Parathyroid adenoma (tissue), 2 donors: ENCODE measurements around the gene COPG2.

Source experiments
- H2AFZ ChIP-seq: fragments of 300-600 bp; sonication (generic); one replicate; pipeline ENCODE4 v1.7.0; 2017; ENCODE audit warnings: antibody characterized with exemption, mild to moderate bottlenecking
- H3K27ac ChIP-seq: fragments of 300-600 bp; sonication (generic); one replicate; pipeline ENCODE4 v1.7.0; 2017
- H3K27me3 ChIP-seq: fragments of 300-600 bp; sonication (generic); one replicate; pipeline ENCODE4 v1.7.0; 2017; ENCODE audit warnings: low read length; ENCODE audit not compliant: control insufficient read depth, insufficient read depth
- H3K36me3 ChIP-seq: fragments of 300-600 bp; sonication (generic); one replicate; pipeline ENCODE4 v1.7.0; 2017; ENCODE audit warnings: low read length; ENCODE audit not compliant: control insufficient read depth, insufficient read depth
- H3K4me1 ChIP-seq: fragments of 300-600 bp; sonication (generic); one replicate; pipeline ENCODE4 v1.7.0; 2017; ENCODE audit warnings: control low read depth
- H3K4me2 ChIP-seq: fragments of 300-600 bp; sonication (generic); one replicate; pipeline ENCODE4 v1.7.0; 2017; ENCODE audit warnings: low read length
- H3K4me3 ChIP-seq: fragments of 300-600 bp; sonication (generic); one replicate; pipeline ENCODE4 v1.7.0; 2017; ENCODE audit warnings: low read depth, low read length
- H3K79me2 ChIP-seq: fragments of 300-600 bp; sonication (generic); one replicate; pipeline ENCODE4 v1.7.0; 2017; ENCODE audit warnings: control low read depth
- H3K9ac ChIP-seq: fragments of 300-600 bp; sonication (generic); one replicate; pipeline ENCODE4 v1.7.0; 2017; ENCODE audit warnings: mild to moderate bottlenecking
- H3K9me3 ChIP-seq: fragments of 300-600 bp; sonication (generic); one replicate; pipeline ENCODE4 v1.7.0; 2017; ENCODE audit warnings: low read length; ENCODE audit not compliant: control insufficient read depth
- CTCF ChIP-seq: fragments of 300-600 bp; sonication (generic); IDR thresholded peaks from one replicate; pipeline ENCODE4 v1.7.0; 2017; ENCODE audit warnings: antibody characterized with exemption, mild to moderate bottlenecking
- donor health status: primary hyperparathyroidism.

The COPG2 gene

GRCh38 chr7:130641497-130641896 lies 27.1 kb downstream of the COPG2 start:
- Histone ChIP-seq H3K79me2 (no peaks in the 10 kb centered on the region), H3K27ac (no peak overlapping the region), H3K9ac (no peak overlapping the region), H2AFZ (no peak overlapping the region), H3K36me3 (no peaks in the 10 kb centered on the region), H3K4me2 (no peak overlapping the region), H3K27me3 (no peaks in the 10 kb centered on the region), H3K9me3 (no peaks in the 10 kb centered on the region), H3K4me1 (no peaks in the 10 kb centered on the region), H3K4me3 (no peak overlapping the region)
- no peak for TF ChIP-seq CTCF

GRCh38 chr7:130641040-130641439 lies 27.5 kb downstream of the COPG2 start:
- H3K9me3 ChIP-seq = no peaks in the 10 kb centered on the region
- TF ChIP-seq CTCF = no peak

GRCh38 chr7:130639388-130639787 lies 29.2 kb downstream of the COPG2 start:
- H3K4me1 ChIP-seq = no peaks in the 10 kb centered on the region
- H3K9ac ChIP-seq = no peak overlapping the region
- no peak overlapping the region for H3K27ac ChIP-seq
- no peaks in the 10 kb centered on the region for H3K27me3 ChIP-seq
- H3K4me3 ChIP-seq = no peak overlapping the region
- no peak for TF ChIP-seq CTCF
- no peaks in the 10 kb centered on the region for H3K36me3 ChIP-seq
- H3K4me2 ChIP-seq = no peak overlapping the region
- no peaks in the 10 kb centered on the region for H3K9me3 ChIP-seq
- no peaks in the 10 kb centered on the region for H3K79me2 ChIP-seq
- H2AFZ ChIP-seq = no peak overlapping the region

More at GRCh38 chr7:130641040-130641439, 27.5 kb downstream of the COPG2 start:
- Histone ChIP-seq H2AFZ (no peak overlapping the region), H3K4me1 (no peaks in the 10 kb centered on the region), H3K9ac (no peak overlapping the region), H3K4me3 (no peak overlapping the region), H3K36me3 (no peaks in the 10 kb centered on the region), H3K27ac (no peak overlapping the region), H3K27me3 (no peaks in the 10 kb centered on the region), H3K79me2 (no peaks in the 10 kb centered on the region), H3K4me2 (no peak overlapping the region)

DNA sequence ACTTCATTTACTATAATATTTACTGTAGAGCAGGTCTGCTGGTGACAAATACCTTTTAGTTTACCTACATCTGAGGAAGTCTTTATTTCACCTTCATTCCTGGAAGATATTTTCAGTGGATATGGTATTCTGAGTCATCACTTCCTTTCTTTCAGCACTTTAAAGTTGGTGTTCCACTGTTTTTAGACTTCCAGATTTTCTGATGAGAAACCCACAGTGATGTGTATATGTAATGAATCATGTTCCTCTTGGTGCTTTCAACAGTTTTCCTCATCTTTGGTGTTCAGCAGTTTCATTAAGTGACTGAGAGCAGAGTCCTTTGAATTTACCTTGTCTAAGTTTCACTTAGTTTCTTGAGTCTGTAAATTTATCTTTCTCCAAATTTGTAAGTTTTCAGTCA lies 36.4 kb downstream of the COPG2 start:
- H3K9ac ChIP-seq = no peak overlapping the region
- H3K27me3 ChIP-seq = no peaks in the 10 kb centered on the region
- no peak overlapping the region for H3K4me2 ChIP-seq
- no peaks in the 10 kb centered on the region for H3K79me2 ChIP-seq
- H3K36me3 ChIP-seq = no peaks in the 10 kb centered on the region
- H3K4me3 ChIP-seq = no peak overlapping the region
- no peak for TF ChIP-seq CTCF
- H3K9me3 ChIP-seq = no peaks in the 10 kb centered on the region
- H2AFZ ChIP-seq = no peak overlapping the region
- no peak overlapping the region for H3K27ac ChIP-seq
- no peaks in the 10 kb centered on the region for H3K4me1 ChIP-seq

DNA sequence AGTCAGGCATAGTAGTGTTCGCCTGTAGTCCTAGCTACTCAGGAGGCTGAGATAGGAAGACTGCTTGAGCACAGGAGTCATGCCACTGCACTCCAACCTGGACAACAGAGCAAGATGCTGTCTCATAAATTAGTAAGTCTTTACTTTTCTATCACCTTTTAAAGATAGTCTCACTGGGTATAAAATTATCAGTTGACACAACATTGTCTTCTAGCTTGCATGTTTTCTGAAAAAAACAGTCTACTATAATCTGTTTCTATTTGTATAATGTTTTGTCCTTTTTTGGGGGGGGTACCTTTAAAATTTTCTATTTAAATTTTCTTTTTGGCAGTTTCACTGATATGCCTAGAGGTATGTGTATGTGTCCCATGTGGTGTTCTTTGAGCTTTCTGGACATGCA lies 39.6 kb downstream of the COPG2 start:
- no peak overlapping the region for H3K4me2 ChIP-seq
- no peaks in the 10 kb centered on the region for H3K79me2 ChIP-seq
- H3K9me3 ChIP-seq = no peaks in the 10 kb centered on the region
- H3K27me3 ChIP-seq = no peaks in the 10 kb centered on the region
- H2AFZ ChIP-seq = no peak overlapping the region
- H3K4me3 ChIP-seq = no peak overlapping the region
- TF ChIP-seq CTCF = no peak
- H3K4me1 ChIP-seq = no peaks in the 10 kb centered on the region
- no peak overlapping the region for H3K27ac ChIP-seq
- H3K9ac ChIP-seq = no peak overlapping the region
- H3K36me3 ChIP-seq = no peaks in the 10 kb centered on the region
